ENCODE measurements around the gene MTNR1A.
"Not testable (repeated sequence)": the region's sequence is repeated elsewhere in the genome, so short reads cannot be mapped to it uniquely, and the experiment has no call there.

Gene MTNR1A

GRCh38 chr4:186545436-186545835 is 9.9 kb downstream of the MTNR1A start:
- Mint-ChIP-seq H3K4me1 (no peaks in the 10 kb centered on the region), H3K4me3 (no peak overlapping the region), H3K9me3 (peaks cover 22% of the 10 kb centered on the region), H3K27me3 (no peaks in the 10 kb centered on the region), H3K36me3 (no peaks in the 10 kb centered on the region), H3K27ac (no peak overlapping the region)
- DNase-seq = no peak
- CTCF ChIA-PET = no interaction called here

- H3K4me1 Mint-ChIP-seq = no peaks in the 10 kb centered on the region
- CTCF ChIA-PET = no interaction called here
- H3K4me3 Mint-ChIP-seq = no peak overlapping the region
Observed at GRCh38 chr4:186543206-186543605, 12.2 kb downstream of the MTNR1A start.

GRCh38 chr4:186541801-186542200 is 13.6 kb downstream of the MTNR1A start:
- Mint-ChIP-seq H3K36me3 (no peaks in the 10 kb centered on the region), H3K9me3 (peaks cover 26% of the 10 kb centered on the region), H3K27ac (no peak overlapping the region), H3K27me3 (no peaks in the 10 kb centered on the region), H3K4me3 (no peak overlapping the region), H3K4me1 (no peaks in the 10 kb centered on the region)
- no peak for DNase-seq
- CTCF ChIA-PET = no interaction called here

More at GRCh38 chr4:186543206-186543605, 12.2 kb downstream of the MTNR1A start:
- no peaks in the 10 kb centered on the region for H3K36me3 Mint-ChIP-seq
- DNase-seq = no peak
- peaks cover 28% of the 10 kb centered on the region for H3K9me3 Mint-ChIP-seq
- no peak overlapping the region for H3K27ac Mint-ChIP-seq
- H3K27me3 Mint-ChIP-seq = no peaks in the 10 kb centered on the region

- Mint-ChIP-seq H3K4me1 (no peaks in the 10 kb centered on the region), H3K9me3 (peaks cover 25% of the 10 kb centered on the region), H3K4me3 (no peak overlapping the region), H3K36me3 (no peaks in the 10 kb centered on the region), H3K27me3 (no peaks in the 10 kb centered on the region), H3K27ac (no peak overlapping the region)
- DNase-seq = no peak
- CTCF ChIA-PET = no interaction called here
Observed at GRCh38 chr4:186537843-186538521, 17.4 kb downstream of the MTNR1A start.

- CTCF ChIA-PET = no interaction called here
- Mint-ChIP-seq H3K9me3 (peaks cover 22% of the 10 kb centered on the region), H3K4me3 (no peak overlapping the region), H3K36me3 (no peaks in the 10 kb centered on the region), H3K4me1 (no peaks in the 10 kb centered on the region), H3K27ac (no peak overlapping the region), H3K27me3 (no peaks in the 10 kb centered on the region)
- DNase-seq = no peak
Observed at GRCh38 chr4:186536285-186536684, 19.1 kb downstream of the MTNR1A start.

GRCh38 chr4:186534056-186534455 is 21.3 kb downstream of the MTNR1A start:
- no peaks in the 10 kb centered on the region for H3K36me3 Mint-ChIP-seq
- no peak overlapping the region for H3K4me3 Mint-ChIP-seq
- no peaks in the 10 kb centered on the region for H3K27me3 Mint-ChIP-seq
- DNase-seq = no peak
- H3K27ac Mint-ChIP-seq = no peak overlapping the region
- CTCF ChIA-PET = no interaction called here
- H3K4me1 Mint-ChIP-seq = no peaks in the 10 kb centered on the region
- peaks cover 18% of the 10 kb centered on the region for H3K9me3 Mint-ChIP-seq

GRCh38 chr4:186523927-186524326 is 31.4 kb downstream of the MTNR1A start:
- H3K9me3 Mint-ChIP-seq, H3K27me3 Mint-ChIP-seq, H3K36me3 Mint-ChIP-seq: not testable (repeated sequence)

GRCh38 chr4:186516287-186516686 is 39.1 kb downstream of the MTNR1A start:
- Mint-ChIP-seq H3K27ac (no peak overlapping the region), H3K27me3 (no peaks in the 10 kb centered on the region), H3K4me3 (no peak overlapping the region), H3K4me1 (no peaks in the 10 kb centered on the region), H3K36me3 (no peaks in the 10 kb centered on the region), H3K9me3 (peaks cover 9% of the 10 kb centered on the region)
- CTCF ChIA-PET = no interaction called here
- DNase-seq = no peak

More at GRCh38 chr4:186523927-186524326, 31.4 kb downstream of the MTNR1A start:
- H3K27ac Mint-ChIP-seq, H3K4me1 Mint-ChIP-seq, DNase-seq, H3K4me3 Mint-ChIP-seq: not testable (repeated sequence)
- CTCF ChIA-PET = interaction anchor here (1.6 kb wide), 1 partner anchor 63 kb away, joined by 3 read pairs; no protein-coding TSS in a partner anchor

- Mint-ChIP-seq H3K27me3 (no peaks in the 10 kb centered on the region), H3K9me3 (peaks cover 13% of the 10 kb centered on the region), H3K36me3 (no peaks in the 10 kb centered on the region), H3K4me3 (no peak overlapping the region), H3K4me1 (no peaks in the 10 kb centered on the region), H3K27ac (no peak overlapping the region)
- CTCF ChIA-PET = no interaction called here
- DNase-seq = no peak
Observed at GRCh38 chr4:186514271-186514950, 41.0 kb downstream of the MTNR1A start.

- H3K27me3 Mint-ChIP-seq, H3K27ac Mint-ChIP-seq, H3K4me1 Mint-ChIP-seq, H3K4me3 Mint-ChIP-seq, H3K36me3 Mint-ChIP-seq, CTCF ChIA-PET, DNase-seq, H3K9me3 Mint-ChIP-seq: not testable (repeated sequence)
Observed at GRCh38 chr4:186504771-186505170, 50.6 kb downstream of the MTNR1A start.

- no peak for DNase-seq
- CTCF ChIA-PET = no interaction called here
- Mint-ChIP-seq H3K4me3 (no peak overlapping the region), H3K9me3 (peaks cover 3% of the 10 kb centered on the region), H3K27me3 (no peaks in the 10 kb centered on the region), H3K36me3 (no peaks in the 10 kb centered on the region), H3K27ac (no peak overlapping the region), H3K4me1 (no peaks in the 10 kb centered on the region)
Observed at GRCh38 chr4:186502231-186502630, 53.1 kb downstream of the MTNR1A start.

- CTCF ChIA-PET = no interaction called here
- Mint-ChIP-seq H3K4me3 (no peak overlapping the region), H3K27me3 (no peaks in the 10 kb centered on the region), H3K36me3 (no peaks in the 10 kb centered on the region), H3K9me3 (peaks cover 3% of the 10 kb centered on the region), H3K27ac (no peak overlapping the region), H3K4me1 (no peaks in the 10 kb centered on the region)
- DNase-seq = no peak
Observed at GRCh38 chr4:186501554-186501953, 53.8 kb downstream of the MTNR1A start.

- no peak overlapping the region for H3K27ac Mint-ChIP-seq
- no peaks in the 10 kb centered on the region for H3K4me1 Mint-ChIP-seq
- CTCF ChIA-PET = no interaction called here
- no peaks in the 10 kb centered on the region for H3K9me3 Mint-ChIP-seq
- no peaks in the 10 kb centered on the region for H3K27me3 Mint-ChIP-seq
- DNase-seq = no peak
- no peaks in the 10 kb centered on the region for H3K36me3 Mint-ChIP-seq
- H3K4me3 Mint-ChIP-seq = no peak overlapping the region
Observed at GRCh38 chr4:186500721-186501304, 54.6 kb downstream of the MTNR1A start.

GRCh38 chr4:186499467-186499866 is 55.9 kb downstream of the MTNR1A start:
- Mint-ChIP-seq H3K4me3 (no peak overlapping the region), H3K36me3 (no peaks in the 10 kb centered on the region), H3K27ac (no peak overlapping the region), H3K9me3 (peaks cover 1% of the 10 kb centered on the region), H3K4me1 (no peaks in the 10 kb centered on the region), H3K27me3 (no peaks in the 10 kb centered on the region)
- CTCF ChIA-PET = no interaction called here
- DNase-seq = no peak

GRCh38 chr4:186497043-186497442 is 58.3 kb downstream of the MTNR1A start:
- Mint-ChIP-seq H3K27me3 (no peaks in the 10 kb centered on the region), H3K36me3 (no peaks in the 10 kb centered on the region), H3K27ac (no peak overlapping the region), H3K4me1 (no peaks in the 10 kb centered on the region), H3K9me3 (peaks cover 12% of the 10 kb centered on the region), H3K4me3 (no peak overlapping the region)
- CTCF ChIA-PET = no interaction called here
- DNase-seq = no peak

All from activated naive CD4-positive, alpha-beta T cell treated with anti-CD3 and anti-CD28 coated beads, Interleukin-2, amount 10 ng/mL, durations not matched to agents 7 days and 5 days (primary cell).